Measurements from ENCODE around the gene PARP11. TPM values are rescaled to one million over a fixed set of nuclear protein-coding genes. Genes with fewer than 3 reads are reported as not detected.

PARP11 gene
- total RNA-seq (2021), result 11.3 and 12.7 TPM in 2 replicates
- long read RNA-seq, full-length matches to known transcripts, result 20 of 47 reads
- long read RNA-seq, partial matches to known transcripts, result 12 of 47 reads
- long read RNA-seq, other reads (novel, unspliced or antisense), result 15 of 47 reads

- Histone ChIP-seq H3K4me1 (ENCODE audit: insufficient read depth, low read length) (no peaks in the 10 kb centered on the region), H2AK5ac (ENCODE audit: insufficient read length, low read length) (no peak within 1 kb of the TSS), H2AFZ (ENCODE audit: low read length) (peak within 1 kb of the TSS; percentile 94), H3K4ac (ENCODE audit: low read depth, low read length) (no peak within 1 kb of the TSS), H4K20me1 (ENCODE audit: control insufficient read depth, insufficient read depth, insufficient read length) (no peaks in the 10 kb centered on the region), H3K23ac (ENCODE audit: insufficient read length, low read depth, low read length) (no peak within 1 kb of the TSS), H4K8ac (replicated peaks; ENCODE audit: insufficient read length, low read depth, low read length) (no peak within 1 kb of the TSS), H3K79me1 (ENCODE audit: insufficient read depth, low read depth, low read length, poor library complexity, severe bottlenecking) (peaks cover 7% of the 10 kb centered on the region), H3K4me2 (ENCODE audit: insufficient read depth, insufficient read length, low read length) (peak within 1 kb of the TSS; percentile 76), H3K27me3 (ENCODE audit: insufficient read depth, low read length) (no peaks in the 10 kb centered on the region), H2BK120ac (ENCODE audit: low read depth, low read length, poor library complexity, severe bottlenecking) (no peak within 1 kb of the TSS), H2BK20ac (ENCODE audit: low read depth, low read length, poor library complexity, severe bottlenecking) (no peak within 1 kb of the TSS), H2BK12ac (ENCODE audit: insufficient read length, low read depth, low read length) (no peak within 1 kb of the TSS), H3K18ac (ENCODE audit: insufficient read length, low read depth, low read length) (peak within 1 kb of the TSS; percentile 86), H4K5ac (ENCODE audit: insufficient read length, low read depth, low read length) (no peak within 1 kb of the TSS), H2BK5ac (ENCODE audit: insufficient read length, low read length) (no peak within 1 kb of the TSS), H3K27ac (ENCODE audit: insufficient read length, low read depth, low read length) (no peak within 1 kb of the TSS), H3T11ph (ENCODE audit: low read length) (no peak within 1 kb of the TSS), H3K9me3 (ENCODE audit: control insufficient read depth, low read depth, low read length) (no peaks in the 10 kb centered on the region), H3K23me2 (ENCODE audit: insufficient read length, low read depth, low read length, poor library complexity, severe bottlenecking) (no peaks in the 10 kb centered on the region), H3K9ac (ENCODE audit: extremely low read depth, insufficient read length, low read length) (peak within 1 kb of the TSS; percentile 70), H2BK15ac (ENCODE audit: low read depth, low read length) (no peak within 1 kb of the TSS), H3K79me2 (ENCODE audit: insufficient read depth, low read length) (0 out of 2 replicates have a peak, but pooled peaks cover 2% of the 10 kb centered on the region), H3K56ac (ENCODE audit: insufficient read length, low read depth, low read length) (no peak within 1 kb of the TSS), H3K14ac (ENCODE audit: insufficient read depth, low read length) (no peak within 1 kb of the TSS), H4K91ac (ENCODE audit: insufficient read length, low read depth, low read length) (no peak within 1 kb of the TSS)
- Mint-ChIP-seq H3K9me3 (peaks cover 0 to 8% of the 10 kb centered on the region in 2 experiments; a peak in 1 of 5 replicates), H3K4me3 (peak within 1 kb of the TSS; percentile 83 to 95), H3K27me3 (ENCODE audit: low read depth) (peaks cover 2% of the 10 kb centered on the region), H3K36me3 (ENCODE audit: insufficient read depth in 1 of 3, low read depth in 3 of 3) (no peaks in the 10 kb centered on the region), H3K4me1 (peaks cover 12 to 16% of the 10 kb centered on the region in 2 experiments), H3K27ac (peak within 1 kb of the TSS; percentile 81 to 94 (median 86))
- no CpG with 5 or more reads among the region's 55 CpGs for whole genome bisulfite sequencing (ENCODE audit: extremely low coverage, insufficient read length, low lambda C conversion rate)
- peak; percentile 99 for DNase-seq
- TF ChIP-seq CTCF (conservative IDR thresholded peaks at IDR 0.05), result no peak
These were observed at the start of gene PARP11 for GRCh38 chr12:3872800-3873636. PARP11 (minus strand) TSS chr12:3873399; CDS start chr12:3873229, 170 bp downstream.

All from H9 (cell line).